GM12875 (cell line): ENCODE data around the gene COL4A3.

Source experiments
- H3K4me3 ChIP-seq: one replicate; pipeline ENCODE4 v1.5.1; 2011; ENCODE audit warnings: low read depth, low read length, control low read depth
- CTCF ChIP-seq: IDR thresholded peaks from 2 replicates; pipeline ENCODE4 v1.5.1; 2011; ENCODE audit warnings: low read depth, mild to moderate bottlenecking, control low read depth, inconsistent platforms, low read length, moderate library complexity, borderline replicate concordance; ENCODE audit not compliant: insufficient read depth

The COL4A3 gene

GRCh38 chr2:227177592-227178336 lies 13.3 kb downstream of the COL4A3 start:
- no peak overlapping the region for H3K4me3 ChIP-seq
- no peak for TF ChIP-seq CTCF

GRCh38 chr2:227179988-227180685 lies 15.7 kb downstream of the COL4A3 start:
- TF ChIP-seq CTCF = no peak
- no peak overlapping the region for H3K4me3 ChIP-seq

- H3K4me3 ChIP-seq = no peak overlapping the region
- no peak for TF ChIP-seq CTCF
Observed at GRCh38 chr2:227180770-227181169, 16.3 kb downstream of the COL4A3 start.

- no peak for TF ChIP-seq CTCF
- H3K4me3 ChIP-seq = no peak overlapping the region
Observed at GRCh38 chr2:227182765-227183164, 18.3 kb downstream of the COL4A3 start.

- TF ChIP-seq CTCF = no peak
- H3K4me3 ChIP-seq = no peak overlapping the region
Observed at GRCh38 chr2:227183657-227184367, 19.4 kb downstream of the COL4A3 start.

GRCh38 chr2:227185615-227186232 lies 21.3 kb downstream of the COL4A3 start:
- no peak for TF ChIP-seq CTCF
- H3K4me3 ChIP-seq = no peak overlapping the region

- H3K4me3 ChIP-seq = no peak overlapping the region
- TF ChIP-seq CTCF = no peak
Observed at GRCh38 chr2:227186751-227187150, 22.3 kb downstream of the COL4A3 start.
